GM19468 (cell line): ENCODE results near the gene NEXN.

ENCODE experiments used
- ATAC-seq: cut with Tn5 transposase; IDR thresholded peaks from one replicate; pipeline ENCODE4 v1.9.1; 2021; ENCODE audit warnings: mild to moderate bottlenecking, moderate library complexity, moderate number of reproducible peaks; ENCODE audit not compliant: unreplicated experiment; ENCODE audit errors: extremely low read depth

Gene NEXN

GRCh38 chr1:77888081-77888780 is at the start of gene NEXN:
Gene NEXN (plus strand): TSS chr1:77888624. CDS start chr1:77916107, 27,483 bp downstream.
- no peak for ATAC-seq

DNA sequence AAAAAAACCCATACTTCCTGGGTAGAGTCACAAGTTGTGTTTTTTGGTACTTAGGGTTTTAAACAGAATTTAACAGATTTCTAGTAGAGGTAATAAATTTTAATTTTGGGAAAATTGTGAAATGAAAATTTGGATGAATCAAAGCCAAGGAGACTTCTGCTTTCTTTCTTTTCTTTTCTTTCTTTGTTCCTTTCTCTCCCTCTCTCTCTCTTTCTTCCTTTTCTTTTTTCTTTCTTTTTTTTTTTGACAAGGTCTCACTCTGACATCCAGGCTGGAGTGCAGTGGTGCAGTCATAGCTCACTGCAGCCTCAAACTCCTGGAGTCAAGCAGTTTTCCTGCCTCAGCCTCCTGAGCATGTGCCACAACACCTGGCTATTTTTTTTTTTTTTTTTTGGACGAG is 46.9 kb upstream of the NEXN start:
- no peak for ATAC-seq

DNA sequence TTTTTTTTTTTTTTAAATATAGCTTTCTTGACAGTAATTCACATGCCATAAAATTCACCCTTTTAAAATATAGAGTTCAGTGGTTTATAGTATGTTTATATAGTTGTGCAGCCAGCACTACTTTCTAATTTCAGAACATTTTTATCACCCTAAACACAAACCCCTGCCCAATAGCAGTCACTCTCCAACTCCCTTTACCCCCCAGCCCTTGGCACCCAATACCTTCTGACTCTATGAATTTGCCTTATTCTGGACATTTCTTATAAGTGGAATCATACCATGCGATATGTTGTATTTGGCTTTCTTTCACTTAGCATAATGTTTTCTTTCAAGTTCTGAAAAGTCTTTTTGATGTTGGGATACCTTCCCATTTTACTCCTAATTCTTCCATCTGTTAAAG is 42.5 kb upstream of the NEXN start:
- no peak for ATAC-seq

DNA sequence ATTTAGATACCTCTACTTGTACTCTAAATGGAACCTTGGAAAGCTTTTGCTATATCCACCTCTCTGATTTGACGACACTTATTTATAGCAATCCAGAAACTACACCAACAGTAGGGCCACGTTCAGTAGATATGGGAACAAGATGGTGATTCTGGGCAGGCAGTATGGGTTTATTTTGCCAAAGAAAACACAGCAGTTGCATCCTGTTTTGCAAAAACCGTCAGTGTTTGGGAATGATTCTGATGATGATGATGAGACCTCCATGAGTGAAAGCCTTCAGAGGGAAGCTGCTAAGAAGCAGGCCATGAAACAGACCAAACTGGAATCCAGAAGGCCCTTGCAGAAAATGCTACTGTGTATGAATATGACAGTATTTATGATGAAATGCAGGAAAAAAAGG is 41.5 kb upstream of the NEXN start:
- no peak for ATAC-seq

- no peak for ATAC-seq
These were observed 40.8 kb upstream of the NEXN start for GRCh38 chr1:77847621-77848080.

- no peak for ATAC-seq
These were observed 38.3 kb upstream of the NEXN start for GRCh38 chr1:77850082-77850481.

GRCh38 chr1:77857552-77857951 is 30.9 kb upstream of the NEXN start:
- ATAC-seq: no peak

GRCh38 chr1:77858725-77859124 is 29.7 kb upstream of the NEXN start:
- no peak for ATAC-seq

DNA sequence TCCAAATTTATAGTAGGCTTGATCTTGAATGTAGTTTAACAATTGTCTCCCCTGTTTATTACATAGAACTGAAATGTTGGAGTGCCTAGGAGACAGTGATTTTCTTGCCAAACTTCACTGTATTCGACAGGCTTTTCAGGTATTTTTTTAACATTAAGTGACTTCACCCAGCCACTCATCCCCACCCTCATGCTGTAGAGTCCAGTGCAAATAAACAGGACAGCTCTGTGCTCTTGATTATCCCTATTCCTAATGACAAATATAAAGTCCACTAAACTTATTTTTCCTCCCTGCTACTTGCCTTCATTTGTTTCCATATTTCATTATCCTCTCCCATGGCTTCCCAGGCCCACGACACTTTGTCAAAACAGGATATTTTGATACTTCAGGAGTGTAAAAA is 29.2 kb upstream of the NEXN start:
- ATAC-seq: no peak

DNA sequence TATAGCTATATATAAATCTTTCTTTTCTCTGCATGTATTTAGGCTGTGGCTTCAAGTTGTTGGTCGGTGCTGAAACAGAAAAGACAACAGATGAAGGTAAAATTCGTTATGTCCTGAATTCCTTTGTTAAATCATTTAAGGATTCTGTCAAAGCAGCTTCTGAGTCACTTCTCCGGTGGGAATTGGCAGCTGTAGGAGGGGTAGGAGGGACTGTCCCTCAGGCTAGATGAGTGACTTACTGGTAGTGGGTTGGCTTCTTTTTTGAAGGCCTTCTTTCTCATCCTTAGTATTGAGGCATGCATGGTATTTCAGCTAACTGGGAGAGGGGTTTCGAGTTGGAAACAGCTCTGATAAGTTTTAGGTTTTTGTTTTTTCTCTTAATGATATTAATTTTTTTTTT is 22.1 kb upstream of the NEXN start:
- ATAC-seq: no peak

DNA sequence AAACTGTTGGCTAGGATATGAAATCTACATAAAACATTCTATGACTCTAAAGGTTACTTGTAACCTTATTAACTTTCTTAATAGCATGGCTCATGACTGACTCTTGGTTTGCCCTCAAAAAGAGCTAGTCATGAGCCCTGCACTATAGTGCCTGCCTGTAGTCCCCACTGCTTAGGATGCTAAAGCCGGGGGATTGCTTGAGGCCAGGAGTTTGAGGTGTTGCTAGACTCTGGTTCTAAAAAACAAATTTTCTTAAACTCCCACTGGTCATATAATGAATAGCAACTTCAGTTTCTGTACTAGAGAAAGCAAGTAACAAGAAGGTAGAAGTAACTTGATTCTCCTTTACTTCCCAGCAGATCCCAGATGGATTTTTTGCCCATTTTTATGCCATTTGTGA is 15.8 kb upstream of the NEXN start:
- ATAC-seq: no peak

- ATAC-seq: no peak
These were observed 15.0 kb upstream of the NEXN start for GRCh38 chr1:77873461-77873860.

- no peak for ATAC-seq
These were observed 13.5 kb upstream of the NEXN start for GRCh38 chr1:77874804-77875445.

DNA sequence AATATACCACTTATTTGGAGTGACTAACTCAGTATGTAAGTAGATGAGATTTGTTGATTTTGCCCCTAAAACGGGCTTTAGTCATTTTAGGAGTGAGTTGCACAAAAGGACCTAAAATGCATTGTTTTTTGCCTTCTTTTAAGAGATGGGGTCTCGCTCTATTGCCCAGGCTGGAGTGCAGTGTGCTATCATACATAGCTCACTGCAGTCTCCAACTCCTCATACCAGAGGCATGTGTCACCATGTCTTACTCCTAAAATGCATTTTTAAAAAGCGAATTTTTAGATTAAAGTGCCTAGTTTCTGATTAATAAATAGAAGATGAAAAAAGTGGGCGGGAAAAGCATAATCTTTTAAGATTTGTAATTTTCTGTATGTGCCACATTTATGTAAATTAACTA is 11.5 kb upstream of the NEXN start:
- ATAC-seq: no peak

- ATAC-seq: no peak
These were observed 7.4 kb upstream of the NEXN start for GRCh38 chr1:77881061-77881460.

- ATAC-seq: no peak
These were observed 6.0 kb upstream of the NEXN start for GRCh38 chr1:77882411-77882810.

- ATAC-seq: no peak
These were observed 588 bp downstream of the NEXN start for GRCh38 chr1:77888781-77889642.

DNA sequence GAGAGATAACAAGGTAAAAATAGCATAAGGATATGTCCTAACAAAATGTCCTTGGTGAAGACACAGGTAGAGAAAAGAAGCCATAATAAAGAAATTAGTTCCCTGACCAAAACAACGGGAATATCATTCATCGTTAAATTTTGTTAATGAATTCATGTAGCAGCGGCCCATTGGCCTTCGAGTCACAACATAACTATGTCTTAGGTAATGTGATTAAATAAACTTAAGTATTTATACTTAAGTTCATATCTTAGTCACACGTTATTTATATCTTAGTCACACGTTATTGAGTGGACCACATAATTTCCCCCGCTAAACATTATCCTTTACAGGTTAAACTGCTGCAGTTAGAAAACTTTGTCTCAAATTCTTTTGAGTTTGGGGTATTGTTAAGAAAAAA is 1.2 kb downstream of the NEXN start:
- no peak for ATAC-seq

DNA sequence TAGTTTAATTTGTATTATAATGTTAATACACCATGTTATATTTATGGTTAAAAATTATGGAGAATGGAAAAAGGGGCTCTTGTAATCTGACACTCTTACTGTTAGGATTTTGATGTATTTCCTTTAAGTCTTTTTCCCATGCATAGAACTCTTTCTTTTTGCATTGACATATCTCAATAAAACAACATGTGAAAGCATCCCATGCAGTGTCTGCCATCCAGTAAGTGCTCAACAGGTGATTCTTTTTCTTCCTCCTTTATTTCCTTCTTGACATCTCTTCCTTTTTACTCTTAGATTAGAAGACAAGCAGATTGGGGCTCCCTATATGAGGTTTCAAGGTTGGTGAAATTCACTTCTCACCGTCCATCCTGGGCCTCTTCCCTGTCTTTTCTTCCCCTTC is 2.8 kb downstream of the NEXN start:
- ATAC-seq: no peak

- no peak for ATAC-seq
These were observed 11.4 kb downstream of the NEXN start for GRCh38 chr1:77899647-77900320.
